Peyer's patch (tissue), 4 donors: Measurements from ENCODE around the gene CPNE2.

Experiments
- CTCF ChIP-seq, 6 experiments: fragments of 450-650 bp in 4 of 6; fragments of 200-600 bp in 2 of 6; sonication (generic) in 1 of 6; IDR thresholded peaks; one replicate each; pipeline ENCODE4 v1.5.1; 2017 to 2019; ENCODE audit warnings: antibody characterized with exemption in 6 of 6, mild to moderate bottlenecking in 3 of 6, moderate library complexity in 1 of 6
- POLR2A ChIP-seq, 2 donors: fragments of 450-650 bp; IDR thresholded peaks; one replicate each; pipeline ENCODE4 v1.5.1; 2017; ENCODE audit warnings: antibody characterized with exemption in 2 of 2, mild to moderate bottlenecking in 2 of 2, moderate library complexity in 2 of 2

- TF ChIP-seq CTCF (IDR thresholded peaks at IDR 0.05) (no peak), POLR2A (IDR thresholded peaks at IDR 0.05) (peak in 1 of 2 donors; percentile 16)
Observed at GRCh38 chr16:57134982-57135381, 42.6 kb downstream of the CPNE2 start.
